NCI-H1930 (cell line): ENCODE results near the gene ALDH3B2.
"Not testable (repeated sequence)": the region's sequence is repeated elsewhere in the genome, so short reads cannot be mapped to it uniquely, and the experiment has no call there.

Experiments used
- DNase-seq, 2 experiments: peaks; one replicate each; lab custom pipeline; 2025; lab: John Stamatoyannopoulos, UW

Gene ALDH3B2

GRCh38 chr11:67629386-67630227, 44.8 kb downstream of the ALDH3B2 start, which contains the start of gene NUDT8:
TSS of gene NUDT8 (minus strand) at chr11:67629937. CDS start at chr11:67629911, 26 bp downstream.
- peak; percentile 51 to 76 for DNase-seq

- DNase-seq: no peak
Measured at GRCh38 chr11:67628710-67629385, 45.6 kb downstream of the ALDH3B2 start.

GRCh38 chr11:67627812-67628624, 46.4 kb downstream of the ALDH3B2 start:
- no peak for DNase-seq

- no peak for DNase-seq
Measured at GRCh38 chr11:67627441-67627811, 47.0 kb downstream of the ALDH3B2 start.

- no peak for DNase-seq
Measured at GRCh38 chr11:67626970-67627369, 47.5 kb downstream of the ALDH3B2 start.

GRCh38 chr11:67626131-67626833, 48.1 kb downstream of the ALDH3B2 start:
- DNase-seq: not testable (repeated sequence)

GRCh38 chr11:67623795-67624194, 50.6 kb downstream of the ALDH3B2 start:
- not testable (repeated sequence) for DNase-seq

GRCh38 chr11:67622905-67623304, 51.5 kb downstream of the ALDH3B2 start:
- not testable (repeated sequence) for DNase-seq

GRCh38 chr11:67621928-67622327, 52.5 kb downstream of the ALDH3B2 start:
- DNase-seq: not testable (repeated sequence)

GRCh38 chr11:67620621-67621020, 53.8 kb downstream of the ALDH3B2 start:
- DNase-seq: not testable (repeated sequence)

- not testable (repeated sequence) for DNase-seq
Measured at GRCh38 chr11:67619683-67620618, 54.5 kb downstream of the ALDH3B2 start.

- DNase-seq: not testable (repeated sequence)
Measured at GRCh38 chr11:67618901-67619659, 55.3 kb downstream of the ALDH3B2 start.

GRCh38 chr11:67617243-67617953, 57.0 kb downstream of the ALDH3B2 start:
- DNase-seq: no peak

GRCh38 chr11:67616431-67617242, 57.8 kb downstream of the ALDH3B2 start:
- DNase-seq: no peak

GRCh38 chr11:67615728-67616430, 58.5 kb downstream of the ALDH3B2 start:
- no peak for DNase-seq

GRCh38 chr11:67614730-67615714, 59.4 kb downstream of the ALDH3B2 start:
- DNase-seq: no peak
